ENCODE measurements around the gene RANBP17.

- TF ChIP-seq CTCF (IDR thresholded peaks at IDR 0.05; ENCODE audit: low read depth, low read length), result peak; percentile 25; the same call in 1 of the 2 replicates
- no peak for TF ChIP-seq EZH2phosphoT487 (IDR thresholded peaks at IDR 0.05; ENCODE audit: low read depth)
Measured at GRCh38 chr5:170917113-170917512, 55.3 kb downstream of the RANBP17 start.

Data from OCI-LY3 (cell line).